ENCODE data around the gene MKX. TPM values are rescaled to one million over a fixed set of nuclear protein-coding genes. Genes with fewer than 3 reads are reported as not detected.

MKX gene
- total and polyA plus RNA-seq, 4 donors = 0.50 to 3.5 (median 1.4) TPM

GRCh38 chr10:27696466-27696865, 49.2 kb downstream of the MKX start:
- H3K9me3 ChIP-seq (ENCODE audit: control insufficient read depth in 4 of 4, insufficient read depth in 3 of 4, low read length in 3 of 4) = no peaks in the 10 kb centered on the region

GRCh38 chr10:27695706-27696105, 49.9 kb downstream of the MKX start:
- Histone ChIP-seq H3K9me3 (ENCODE audit: control insufficient read depth in 4 of 4, insufficient read depth in 3 of 4, low read length in 3 of 4) (no peaks in the 10 kb centered on the region), H3K27me3 (ENCODE audit: control insufficient read depth in 3 of 3, insufficient read depth in 3 of 3, low read length in 2 of 3) (no peaks in the 10 kb centered on the region), H3K4me3 (no peak overlapping the region), H3K9ac (ENCODE audit: insufficient read depth in 1 of 2, low read length in 2 of 2) (no peak overlapping the region), H3K27ac (ENCODE audit: low read depth in 1 of 2, low read length in 1 of 2) (no peak overlapping the region), H3K36me3 (ENCODE audit: control insufficient read depth in 4 of 4, insufficient read depth in 4 of 4, low read length in 4 of 4) (no peaks in the 10 kb centered on the region), H3K4me1 (ENCODE audit: control insufficient read depth in 5 of 5, insufficient read depth in 5 of 5, low read length in 5 of 5) (no peaks in the 10 kb centered on the region)
- WGBS, 2 donors = 90 to 92% methylated on average over 2 of the region's 2 CpGs
- ATAC-seq (ENCODE audit: insufficient read depth, low FRiP score) (no peak), DNase-seq (no peak)
- no peak for TF ChIP-seq CTCF (IDR thresholded peaks at IDR 0.05; ENCODE audit: control extremely low read depth, extremely low read depth)

More at GRCh38 chr10:27696466-27696865, 49.2 kb downstream of the MKX start:
- Histone ChIP-seq H3K27me3 (ENCODE audit: control insufficient read depth in 3 of 3, insufficient read depth in 3 of 3, low read length in 2 of 3) (no peaks in the 10 kb centered on the region), H3K9ac (ENCODE audit: insufficient read depth in 1 of 2, low read length in 2 of 2) (no peak overlapping the region), H3K27ac (ENCODE audit: low read depth in 1 of 2, low read length in 1 of 2) (no peak overlapping the region), H3K4me1 (ENCODE audit: control insufficient read depth in 5 of 5, insufficient read depth in 5 of 5, low read length in 5 of 5) (no peaks in the 10 kb centered on the region), H3K4me3 (no peak overlapping the region), H3K36me3 (ENCODE audit: control insufficient read depth in 4 of 4, insufficient read depth in 4 of 4, low read length in 4 of 4) (no peaks in the 10 kb centered on the region)
- TF ChIP-seq CTCF (IDR thresholded peaks at IDR 0.05; ENCODE audit: control extremely low read depth, extremely low read depth) = no peak
- DNase-seq = no peak
- no peak for ATAC-seq (ENCODE audit: insufficient read depth, low FRiP score)
- WGBS, 2 donors = 76 to 90% methylated on average over 3 of the region's 3 CpGs

GRCh38 chr10:27695088-27695487, 50.5 kb downstream of the MKX start:
- Histone ChIP-seq H3K27me3 (ENCODE audit: control insufficient read depth in 3 of 3, insufficient read depth in 3 of 3, low read length in 2 of 3) (no peaks in the 10 kb centered on the region), H3K27ac (ENCODE audit: low read depth in 1 of 2, low read length in 1 of 2) (no peak overlapping the region), H3K4me3 (no peak overlapping the region), H3K36me3 (ENCODE audit: control insufficient read depth in 4 of 4, insufficient read depth in 4 of 4, low read length in 4 of 4) (no peaks in the 10 kb centered on the region), H3K9ac (ENCODE audit: insufficient read depth in 1 of 2, low read length in 2 of 2) (no peak overlapping the region), H3K9me3 (ENCODE audit: control insufficient read depth in 4 of 4, insufficient read depth in 3 of 4, low read length in 3 of 4) (no peaks in the 10 kb centered on the region), H3K4me1 (ENCODE audit: control insufficient read depth in 5 of 5, insufficient read depth in 5 of 5, low read length in 5 of 5) (no peaks in the 10 kb centered on the region)
- DNase-seq (no peak), ATAC-seq (ENCODE audit: insufficient read depth, low FRiP score) (no peak)
- 89 to 98% methylated on average over 6 of the region's 6 CpGs for WGBS, 2 donors
- no peak for TF ChIP-seq CTCF (IDR thresholded peaks at IDR 0.05; ENCODE audit: control extremely low read depth, extremely low read depth)

GRCh38 chr10:27692663-27693062, 53.0 kb downstream of the MKX start:
- no peak for DNase-seq
- Histone ChIP-seq H3K9ac (ENCODE audit: insufficient read depth in 1 of 2, low read length in 2 of 2) (no peak overlapping the region), H3K4me3 (no peak overlapping the region), H3K9me3 (ENCODE audit: control insufficient read depth in 4 of 4, insufficient read depth in 3 of 4, low read length in 3 of 4) (no peaks in the 10 kb centered on the region), H3K27ac (ENCODE audit: low read depth in 1 of 2, low read length in 1 of 2) (no peak overlapping the region), H3K4me1 (ENCODE audit: control insufficient read depth in 5 of 5, insufficient read depth in 5 of 5, low read length in 5 of 5) (peaks cover 0 to 10% (median 0%) of the 10 kb centered on the region in 5 donors), H3K27me3 (ENCODE audit: control insufficient read depth in 3 of 3, insufficient read depth in 3 of 3, low read length in 2 of 3) (no peaks in the 10 kb centered on the region), H3K36me3 (ENCODE audit: control insufficient read depth in 4 of 4, insufficient read depth in 4 of 4, low read length in 4 of 4) (no peaks in the 10 kb centered on the region)
- TF ChIP-seq CTCF (IDR thresholded peaks at IDR 0.05; ENCODE audit: control extremely low read depth, extremely low read depth) = no peak
- WGBS, 2 donors = 77 to 91% methylated on average over 3 of the region's 3 CpGs
- no peak for ATAC-seq (ENCODE audit: insufficient read depth, low FRiP score)

Measured in lung (tissue), 12 donors.